Mammary epithelial cell (primary cell): ENCODE results near the gene UBR1.

Experiments used
- EZH2 ChIP-seq: IDR thresholded peaks from 2 replicates; pipeline ENCODE4 v1.6.1; 2012; ENCODE audit warnings: low read length, inconsistent platforms, borderline replicate concordance
- TF ChIP-seq, protein P1 (sequence below), 2 donors: IDR thresholded peaks in 1 of 2; conservative IDR thresholded peaks in 1 of 2; 2 replicates each; pipeline ENCODE4 v1.5.1; 2011 to 2012; ENCODE audit warnings: inconsistent platforms in 2 of 2, low read length in 2 of 2, mild to moderate bottlenecking in 2 of 2, control low read depth in 1 of 2, low read depth in 1 of 2; ENCODE audit not compliant: insufficient read depth in 1 of 2; ENCODE audit errors: extremely low read depth in 1 of 2

DNA sequence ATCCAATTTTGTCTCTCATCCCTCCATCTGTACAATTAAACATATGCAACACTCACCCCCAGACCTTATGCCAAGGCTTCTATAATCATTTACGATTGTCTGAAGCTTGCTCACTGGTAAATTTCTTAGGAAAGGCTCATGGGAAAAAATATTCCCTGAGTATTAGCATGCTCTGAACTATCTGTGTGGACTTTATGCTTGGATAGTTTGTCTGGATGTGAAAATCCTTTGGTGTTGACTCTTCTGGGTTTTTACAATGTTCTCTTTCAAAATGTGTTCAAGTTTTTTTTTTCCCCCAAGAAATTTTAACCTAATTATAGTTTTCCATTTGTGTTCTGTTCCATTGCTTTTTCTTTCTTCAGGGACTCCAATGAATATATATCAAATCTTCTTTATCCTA, 165.3 kb downstream of the UBR1 start:
- TF ChIP-seq, protein P1, sequence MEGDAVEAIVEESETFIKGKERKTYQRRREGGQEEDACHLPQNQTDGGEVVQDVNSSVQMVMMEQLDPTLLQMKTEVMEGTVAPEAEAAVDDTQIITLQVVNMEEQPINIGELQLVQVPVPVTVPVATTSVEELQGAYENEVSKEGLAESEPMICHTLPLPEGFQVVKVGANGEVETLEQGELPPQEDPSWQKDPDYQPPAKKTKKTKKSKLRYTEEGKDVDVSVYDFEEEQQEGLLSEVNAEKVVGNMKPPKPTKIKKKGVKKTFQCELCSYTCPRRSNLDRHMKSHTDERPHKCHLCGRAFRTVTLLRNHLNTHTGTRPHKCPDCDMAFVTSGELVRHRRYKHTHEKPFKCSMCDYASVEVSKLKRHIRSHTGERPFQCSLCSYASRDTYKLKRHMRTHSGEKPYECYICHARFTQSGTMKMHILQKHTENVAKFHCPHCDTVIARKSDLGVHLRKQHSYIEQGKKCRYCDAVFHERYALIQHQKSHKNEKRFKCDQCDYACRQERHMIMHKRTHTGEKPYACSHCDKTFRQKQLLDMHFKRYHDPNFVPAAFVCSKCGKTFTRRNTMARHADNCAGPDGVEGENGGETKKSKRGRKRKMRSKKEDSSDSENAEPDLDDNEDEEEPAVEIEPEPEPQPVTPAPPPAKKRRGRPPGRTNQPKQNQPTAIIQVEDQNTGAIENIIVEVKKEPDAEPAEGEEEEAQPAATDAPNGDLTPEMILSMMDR (conservative IDR thresholded peaks at IDR 0.05 in 1 of 2, IDR thresholded peaks at IDR 0.05 in 1 of 2; ENCODE audit: extremely low read depth in 1 of 2, insufficient read depth in 1 of 2, low read depth in 1 of 2, low read length in 2 of 2): no peak
- TF ChIP-seq EZH2: no peak
